Progenitor cell of endocrine pancreas (in vitro differentiated cells): ENCODE data around the gene KDM4B. TPM values are rescaled to one million over a fixed set of nuclear protein-coding genes. Genes with fewer than 3 reads are reported as not detected.

Experiments
- DNase-seq: peaks from one replicate; pipeline ENCODE4 v3.0.0; 2021; ENCODE audit warnings: low spot score; ENCODE audit not compliant: unreplicated experiment
- H3K27ac Mint-ChIP-seq: 2 replicates; pipeline ENCODE4 v1.8.0; 2021; ENCODE audit warnings: mild to moderate bottlenecking, moderate library complexity, mixed read lengths
- H3K27me3 Mint-ChIP-seq: 2 replicates; pipeline ENCODE4 v1.8.0; 2021; ENCODE audit warnings: mixed read lengths
- H3K36me3 Mint-ChIP-seq: 2 replicates; pipeline ENCODE4 v1.8.0; 2022; ENCODE audit warnings: mixed read lengths; ENCODE audit not compliant: insufficient read depth
- H3K4me1 Mint-ChIP-seq: 2 replicates; pipeline ENCODE4 v1.8.0; 2021; ENCODE audit warnings: low read depth, mixed read lengths
- H3K4me3 Mint-ChIP-seq: 2 replicates; pipeline ENCODE4 v1.8.0; 2021; ENCODE audit warnings: low read depth, mild to moderate bottlenecking, moderate library complexity, mixed read lengths
- H3K9me3 Mint-ChIP-seq: 2 replicates; pipeline ENCODE4 v1.8.0; 2021; ENCODE audit warnings: low read depth, mixed read lengths
- total RNA-seq: library from RNA; stranded (reverse); gene quantifications from 2 replicates; pipeline ENCODE4 v1.2.1, GENCODE V29; 2021
- TF ChIP-seq, protein P1 (sequence below): fragments of 200-600 bp; sonication (generic); IDR thresholded peaks from one replicate; pipeline ENCODE4 v1.5.0; 2021; ENCODE audit warnings: antibody characterized with exemption, mild to moderate bottlenecking; ENCODE audit not compliant: unreplicated experiment

Gene KDM4B
- total RNA-seq, 1 donor from 2014 or later: 59.6 TPM

DNA sequence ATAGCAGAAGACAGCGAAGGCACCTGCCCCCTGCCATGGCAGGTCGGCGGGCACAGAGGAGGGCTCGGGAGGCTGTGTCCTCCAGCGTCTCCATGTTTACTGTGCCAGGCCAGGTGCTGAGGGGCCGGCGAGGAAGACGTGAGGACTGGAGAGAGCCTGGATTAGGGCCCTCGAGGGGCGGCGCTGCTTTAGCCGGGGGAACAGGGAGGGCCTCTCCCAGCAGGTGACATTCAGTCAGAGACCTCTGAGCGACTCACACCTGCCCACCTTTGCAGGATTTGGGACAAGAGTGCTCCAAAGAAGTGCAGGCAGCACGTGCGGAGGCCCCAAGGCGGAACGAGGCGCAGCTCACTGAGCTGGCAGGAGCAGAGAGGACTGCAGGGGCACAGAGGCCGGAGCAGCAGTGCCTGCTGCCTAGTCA is 17.6 kb downstream of the KDM4B start:
- TF ChIP-seq, protein P1, sequence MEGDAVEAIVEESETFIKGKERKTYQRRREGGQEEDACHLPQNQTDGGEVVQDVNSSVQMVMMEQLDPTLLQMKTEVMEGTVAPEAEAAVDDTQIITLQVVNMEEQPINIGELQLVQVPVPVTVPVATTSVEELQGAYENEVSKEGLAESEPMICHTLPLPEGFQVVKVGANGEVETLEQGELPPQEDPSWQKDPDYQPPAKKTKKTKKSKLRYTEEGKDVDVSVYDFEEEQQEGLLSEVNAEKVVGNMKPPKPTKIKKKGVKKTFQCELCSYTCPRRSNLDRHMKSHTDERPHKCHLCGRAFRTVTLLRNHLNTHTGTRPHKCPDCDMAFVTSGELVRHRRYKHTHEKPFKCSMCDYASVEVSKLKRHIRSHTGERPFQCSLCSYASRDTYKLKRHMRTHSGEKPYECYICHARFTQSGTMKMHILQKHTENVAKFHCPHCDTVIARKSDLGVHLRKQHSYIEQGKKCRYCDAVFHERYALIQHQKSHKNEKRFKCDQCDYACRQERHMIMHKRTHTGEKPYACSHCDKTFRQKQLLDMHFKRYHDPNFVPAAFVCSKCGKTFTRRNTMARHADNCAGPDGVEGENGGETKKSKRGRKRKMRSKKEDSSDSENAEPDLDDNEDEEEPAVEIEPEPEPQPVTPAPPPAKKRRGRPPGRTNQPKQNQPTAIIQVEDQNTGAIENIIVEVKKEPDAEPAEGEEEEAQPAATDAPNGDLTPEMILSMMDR: no peak
- Mint-ChIP-seq H3K4me3 (no peak overlapping the region), H3K36me3 (no peaks in the 10 kb centered on the region), H3K9me3 (no peaks in the 10 kb centered on the region), H3K4me1 (peaks cover 19% of the 10 kb centered on the region), H3K27me3 (no peaks in the 10 kb centered on the region), H3K27ac (no peak overlapping the region)
- no peak for DNase-seq

DNA sequence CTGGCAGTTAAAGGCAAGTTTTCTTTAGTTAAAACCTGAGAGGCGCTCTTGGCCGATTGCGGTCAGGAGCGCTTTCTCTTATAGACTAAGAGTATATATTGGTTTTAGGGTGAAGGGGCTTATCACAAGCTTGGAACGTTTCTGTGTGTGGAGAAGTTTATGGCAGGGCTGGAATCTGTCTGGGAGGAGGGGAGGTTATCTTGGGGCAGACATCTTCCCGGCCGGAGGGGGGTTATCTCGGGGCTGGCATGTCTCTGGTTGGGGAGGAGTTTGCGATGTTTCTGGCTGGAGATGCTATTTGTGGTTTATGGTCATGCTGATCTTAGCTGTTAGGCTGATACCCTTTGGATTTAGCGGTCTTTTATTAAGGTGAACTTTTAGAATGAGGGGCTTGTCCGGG is 18.3 kb downstream of the KDM4B start:
- DNase-seq: no peak
- TF ChIP-seq, protein P1: no peak
- peaks cover 24% of the 10 kb centered on the region for H3K4me1 Mint-ChIP-seq
- H3K27ac Mint-ChIP-seq: no peak overlapping the region
- H3K27me3 Mint-ChIP-seq: no peaks in the 10 kb centered on the region
- no peaks in the 10 kb centered on the region for H3K9me3 Mint-ChIP-seq
- peaks cover 3% of the 10 kb centered on the region for H3K36me3 Mint-ChIP-seq
- no peak overlapping the region for H3K4me3 Mint-ChIP-seq

DNA sequence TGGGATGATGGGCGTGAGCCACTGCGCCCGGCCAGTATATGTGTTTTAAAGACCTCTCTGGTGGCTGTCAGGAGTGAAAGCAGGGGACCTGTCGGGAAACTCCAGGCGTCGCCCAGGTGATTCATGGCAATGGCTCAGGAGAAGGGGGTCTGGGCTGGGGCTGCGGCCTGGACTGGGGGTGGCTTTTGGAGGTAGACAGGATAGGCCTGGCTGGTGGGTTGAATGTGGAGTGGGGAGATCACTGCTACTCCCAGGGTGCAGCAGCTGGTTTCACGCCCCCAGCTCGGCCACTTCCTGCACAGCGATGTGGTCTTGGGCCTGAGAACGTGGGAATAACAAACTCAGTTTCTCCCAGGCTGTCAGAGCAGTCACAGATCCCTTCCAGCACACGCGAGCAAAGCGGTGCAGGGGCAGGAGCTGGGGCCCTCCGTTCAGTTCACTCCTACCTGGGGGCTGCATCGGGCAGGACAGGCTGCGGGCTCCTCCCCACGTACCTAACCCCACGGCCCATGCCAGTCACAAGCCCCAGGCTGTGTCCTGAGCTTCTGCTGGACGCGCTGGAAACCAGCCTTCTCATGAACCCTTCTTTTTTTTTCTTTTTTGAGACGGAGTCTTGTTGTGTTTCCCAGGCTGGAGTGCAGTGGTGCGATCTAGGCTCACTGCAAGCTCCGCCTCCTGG is 18.9 kb downstream of the KDM4B start:
- peaks cover 5% of the 10 kb centered on the region for H3K36me3 Mint-ChIP-seq
- TF ChIP-seq, protein P1: no peak
- peaks cover 24% of the 10 kb centered on the region for H3K4me1 Mint-ChIP-seq
- H3K27me3 Mint-ChIP-seq: no peaks in the 10 kb centered on the region
- H3K9me3 Mint-ChIP-seq: no peaks in the 10 kb centered on the region
- H3K27ac Mint-ChIP-seq: no peak overlapping the region
- H3K4me3 Mint-ChIP-seq: no peak overlapping the region
- no peak for DNase-seq

DNA sequence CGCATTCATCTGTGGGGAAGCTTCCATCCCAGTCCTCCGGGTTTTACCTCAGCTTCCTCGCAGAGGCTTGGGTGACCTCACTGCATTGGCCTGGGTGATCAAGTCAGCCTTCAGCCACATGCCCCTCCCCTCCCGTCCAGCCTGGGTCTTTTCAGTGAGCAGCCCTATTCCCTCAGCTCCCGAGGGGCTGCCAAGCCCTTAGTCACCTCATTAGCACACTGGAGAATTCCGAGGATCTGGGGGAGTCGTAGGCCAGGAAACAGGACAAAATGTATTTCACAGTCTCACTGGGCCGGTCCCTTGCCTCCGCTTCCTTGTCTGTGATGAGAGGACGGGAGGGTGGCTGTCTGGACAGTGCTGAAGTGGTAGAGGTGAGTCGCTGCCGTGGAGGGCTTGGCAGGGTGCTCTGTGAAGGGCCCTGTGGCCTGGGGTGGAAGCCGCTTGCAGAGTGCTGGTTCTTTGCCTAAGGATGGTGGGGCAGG is 19.9 kb downstream of the KDM4B start:
- no peak overlapping the region for H3K4me3 Mint-ChIP-seq
- TF ChIP-seq, protein P1: no peak
- H3K9me3 Mint-ChIP-seq: no peaks in the 10 kb centered on the region
- peaks cover 24% of the 10 kb centered on the region for H3K4me1 Mint-ChIP-seq
- H3K27ac Mint-ChIP-seq: peak overlapping the region; percentile 64
- H3K36me3 Mint-ChIP-seq: peaks cover 7% of the 10 kb centered on the region
- no peak for DNase-seq
- H3K27me3 Mint-ChIP-seq: no peaks in the 10 kb centered on the region

DNA sequence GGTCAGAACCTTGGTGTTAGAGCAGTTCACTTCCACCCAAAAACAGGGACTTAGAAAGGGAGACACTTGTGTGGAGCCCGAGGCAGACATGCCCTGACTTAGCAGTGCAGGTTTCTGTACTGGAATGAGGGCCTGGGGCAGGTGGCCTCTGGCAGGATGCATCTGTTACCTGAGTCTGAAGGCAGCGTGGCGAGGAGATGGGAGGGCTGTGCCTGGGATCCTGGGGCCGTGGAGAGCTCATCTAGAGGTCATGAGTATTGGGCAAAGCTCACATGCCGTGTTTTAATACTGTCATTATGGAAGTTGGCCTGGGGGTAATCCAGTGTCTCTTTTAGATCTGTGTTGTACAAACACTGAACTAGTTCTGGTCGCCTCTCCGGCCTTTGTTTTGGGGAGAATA is 21.4 kb downstream of the KDM4B start:
- TF ChIP-seq, protein P1: no peak
- peaks cover 22% of the 10 kb centered on the region for H3K4me1 Mint-ChIP-seq
- no peak for DNase-seq
- no peak overlapping the region for H3K4me3 Mint-ChIP-seq
- no peaks in the 10 kb centered on the region for H3K9me3 Mint-ChIP-seq
- H3K27ac Mint-ChIP-seq: no peak overlapping the region
- peaks cover 7% of the 10 kb centered on the region for H3K36me3 Mint-ChIP-seq
- H3K27me3 Mint-ChIP-seq: no peaks in the 10 kb centered on the region
